Stimulated activated CD8-positive, alpha-beta memory T cell treated with anti-CD3 and anti-CD28 coated beads, Interleukin-2, amount 100 ng/mL, for 1 hour (primary cell): ENCODE measurements around the gene EEF1G.
A peak's percentile ranks its signal among the peaks of the same experiment; 100 is the strongest.
"Not testable (repeated sequence)": the region's sequence is repeated elsewhere in the genome, so short reads cannot be mapped to it uniquely, and the experiment has no call there.

ENCODE experiments used
- DNase-seq, 2 donors: peaks; one replicate each; pipeline ENCODE4 v3.0.0-alpha.2; 2020; ENCODE audit warnings: low read depth in 2 of 2

The EEF1G gene

DNA sequence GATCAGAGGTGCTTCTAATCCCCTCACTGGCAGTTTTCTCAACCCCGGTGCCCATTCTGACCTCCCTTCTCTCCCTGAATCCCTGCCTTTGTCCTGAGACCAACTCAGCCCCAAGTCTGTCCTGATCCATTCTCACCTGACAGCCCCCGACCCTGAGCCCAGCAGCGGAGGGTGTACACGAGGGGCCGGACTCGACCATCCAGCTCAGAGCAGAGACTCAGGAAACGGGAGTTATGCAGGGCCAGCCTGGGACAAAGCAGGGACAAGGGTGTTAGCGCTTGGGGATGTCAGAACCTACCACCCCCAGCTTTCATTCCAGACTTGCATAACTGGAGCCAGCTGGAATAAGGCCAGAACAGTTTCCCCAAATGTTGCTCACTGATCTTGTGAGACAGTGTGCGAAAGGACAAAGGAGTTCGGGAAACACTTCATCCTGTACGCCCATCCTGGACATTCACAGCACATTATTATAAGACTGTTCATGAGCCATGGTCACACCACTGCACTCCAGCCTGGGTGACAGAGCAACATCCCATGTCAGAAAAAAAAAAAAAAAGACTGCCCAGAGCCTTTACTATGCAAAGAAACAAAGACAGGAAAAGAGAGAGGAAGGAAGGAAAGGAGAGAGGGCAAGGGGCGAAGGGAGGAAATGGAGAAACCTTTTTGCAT lies 3.5 kb upstream of the EEF1G start:
- DNase-seq: no peak

DNA sequence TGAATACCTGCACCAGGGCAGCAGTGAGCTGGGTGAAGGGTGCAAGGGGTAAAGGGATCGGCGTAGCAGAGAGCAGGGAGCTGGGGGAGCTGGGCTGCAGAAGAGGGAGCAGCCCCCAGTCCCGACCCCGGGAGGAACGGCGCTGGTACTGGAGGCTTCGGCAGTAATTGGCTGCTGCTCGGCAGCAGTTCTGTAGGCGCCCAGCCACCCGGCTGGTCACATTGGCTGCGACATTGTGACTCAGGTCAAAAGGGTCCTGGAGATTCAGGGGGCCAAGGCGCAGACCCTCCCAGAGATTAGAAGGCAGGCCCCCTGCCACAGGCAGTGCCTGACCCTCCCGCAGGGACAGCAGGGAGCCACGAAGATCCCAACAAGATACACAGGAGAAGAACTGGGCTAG lies 2.1 kb upstream of the EEF1G start:
- no peak for DNase-seq

DNA sequence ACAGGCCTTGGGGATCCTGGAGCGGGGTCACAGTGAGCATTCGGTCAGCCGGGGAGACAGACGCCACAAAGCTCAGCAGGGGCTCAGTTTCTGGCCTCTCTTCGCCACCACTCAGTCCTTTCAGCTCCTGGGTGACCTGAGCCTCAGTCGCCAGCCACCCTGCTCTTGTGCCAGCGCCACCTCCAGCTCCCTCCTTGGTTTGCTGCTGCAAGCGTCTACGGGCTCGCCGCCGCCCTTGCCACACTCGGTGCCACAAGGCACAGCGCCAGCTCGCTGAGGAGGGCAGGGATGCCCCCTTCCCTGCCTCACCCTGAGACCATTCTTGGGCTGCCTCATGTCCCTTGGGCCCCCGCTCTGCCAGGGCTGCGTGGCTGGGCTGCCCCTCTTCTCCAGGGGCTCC lies 1.5 kb upstream of the EEF1G start:
- DNase-seq: no peak

DNA sequence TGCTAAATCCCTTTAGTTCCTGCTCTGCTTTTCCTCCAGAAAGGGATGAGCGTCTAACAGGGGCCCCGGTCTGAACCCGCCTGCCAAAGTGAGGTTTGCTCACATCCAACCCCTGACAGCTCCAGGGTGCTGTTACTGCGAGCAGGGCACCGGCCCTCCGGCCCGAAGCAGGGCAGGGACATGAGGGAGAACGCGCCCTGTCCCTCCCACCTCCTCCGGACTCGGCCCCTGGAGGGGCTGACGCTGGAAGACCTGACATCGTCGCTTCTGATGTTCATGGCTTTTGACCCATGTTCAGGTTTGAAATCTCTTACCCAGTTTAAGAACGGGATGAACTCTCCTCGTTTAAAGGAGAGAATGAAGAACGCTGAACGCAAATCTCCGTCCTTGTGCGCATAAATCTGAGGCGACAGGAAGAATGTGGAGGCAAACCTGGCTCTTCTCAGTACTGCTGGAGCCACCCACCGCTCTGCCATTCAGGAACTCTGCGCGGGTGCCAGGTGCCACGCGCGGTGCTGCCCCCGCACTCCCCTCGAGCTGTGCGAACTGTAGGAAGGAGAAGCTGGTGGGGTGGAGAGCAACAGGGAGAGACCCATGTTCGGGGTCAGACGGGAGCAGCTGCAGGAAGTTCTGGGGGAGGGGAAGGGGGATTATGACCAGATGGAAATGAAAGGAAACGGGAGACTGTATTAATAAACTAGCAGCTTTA lies 826 bp upstream of the EEF1G start:
- DNase-seq: no peak

DNA sequence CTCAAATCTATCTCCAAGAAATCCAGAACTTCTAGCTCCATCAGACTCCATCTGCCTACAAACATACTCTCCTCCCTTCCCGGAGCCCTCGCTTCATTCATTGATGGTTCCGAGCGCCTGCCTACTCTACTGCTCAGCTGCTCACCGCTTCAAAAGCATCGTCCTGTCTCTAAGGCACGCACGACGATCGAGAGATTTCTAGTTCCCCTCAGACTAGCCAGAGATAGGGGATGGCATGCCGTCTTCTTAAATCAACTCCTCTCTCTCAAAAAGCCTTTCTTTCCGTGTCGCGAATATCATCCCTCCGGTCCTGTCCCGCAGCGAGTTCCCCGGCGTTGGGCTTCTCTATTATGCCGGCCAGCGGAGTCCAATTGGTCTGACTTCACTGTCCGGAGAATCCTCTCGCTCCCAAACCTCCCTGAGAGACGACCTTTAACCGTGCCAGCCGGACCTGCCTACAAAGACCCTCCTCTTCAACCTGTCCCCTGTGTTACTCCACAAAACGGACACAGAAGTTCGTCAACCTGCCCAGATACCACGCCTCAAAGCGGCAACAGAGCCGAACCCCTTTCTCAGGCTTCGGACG lies 592 bp downstream of the EEF1G start:
- no peak for DNase-seq

DNA sequence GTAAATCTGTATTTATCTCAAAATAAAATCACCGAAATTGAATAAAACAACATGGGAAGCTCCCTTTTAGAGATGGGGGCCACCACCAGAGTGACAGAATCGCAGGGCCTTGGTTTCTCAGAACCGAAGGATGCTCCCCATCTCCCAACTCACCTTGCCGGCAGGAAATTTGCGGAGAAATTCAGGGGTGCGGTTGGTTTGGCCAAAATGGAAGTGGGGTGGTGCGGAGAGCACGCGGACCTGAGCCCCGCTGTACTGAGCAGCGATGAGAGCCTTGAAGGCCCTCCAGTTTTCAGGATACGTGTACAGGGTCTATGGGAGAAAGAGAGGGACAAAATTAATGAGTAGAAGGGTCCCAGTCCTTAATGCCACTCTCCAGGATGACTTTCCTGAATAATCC lies 1.3 kb downstream of the EEF1G start:
- DNase-seq: no peak

DNA sequence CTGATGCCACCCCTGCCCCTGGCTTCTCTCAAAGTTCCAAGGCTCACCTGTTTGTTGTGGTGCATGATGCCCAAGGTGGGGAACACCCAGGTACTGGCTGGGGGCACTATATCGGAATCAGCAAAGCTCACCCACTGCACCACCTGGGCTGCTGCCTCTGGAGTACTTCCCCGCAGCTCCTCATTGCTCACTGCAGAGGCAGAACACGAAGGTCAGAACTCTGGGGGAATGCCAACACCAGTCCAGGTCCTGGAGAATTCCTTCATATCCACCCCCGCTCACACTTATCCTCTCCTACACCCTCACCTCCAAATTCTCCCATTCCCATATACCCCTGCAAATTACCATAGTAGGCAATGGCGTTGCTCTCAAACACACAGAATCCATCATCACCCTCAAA lies 2.2 kb downstream of the EEF1G start:
- not testable (repeated sequence) for DNase-seq

DNA sequence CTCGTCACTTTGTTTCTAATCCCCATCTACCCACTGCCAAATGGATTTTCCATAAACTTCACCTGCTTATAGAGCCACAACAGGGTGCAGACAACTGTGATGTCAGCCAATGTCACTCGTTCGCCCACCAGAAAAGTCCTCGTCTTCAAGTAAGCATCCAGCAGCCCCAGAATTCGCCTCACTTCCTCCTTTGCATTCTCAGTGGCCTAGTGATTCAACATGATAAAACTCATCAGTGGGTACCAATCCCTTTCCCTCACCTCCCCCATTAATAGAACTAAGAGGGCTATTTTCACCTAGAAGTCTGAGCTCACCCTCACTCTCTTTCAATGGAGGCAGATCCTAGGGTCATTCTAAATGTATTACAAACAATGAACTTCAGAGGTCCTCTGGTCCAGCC lies 2.8 kb downstream of the EEF1G start:
- DNase-seq: not testable (repeated sequence)

DNA sequence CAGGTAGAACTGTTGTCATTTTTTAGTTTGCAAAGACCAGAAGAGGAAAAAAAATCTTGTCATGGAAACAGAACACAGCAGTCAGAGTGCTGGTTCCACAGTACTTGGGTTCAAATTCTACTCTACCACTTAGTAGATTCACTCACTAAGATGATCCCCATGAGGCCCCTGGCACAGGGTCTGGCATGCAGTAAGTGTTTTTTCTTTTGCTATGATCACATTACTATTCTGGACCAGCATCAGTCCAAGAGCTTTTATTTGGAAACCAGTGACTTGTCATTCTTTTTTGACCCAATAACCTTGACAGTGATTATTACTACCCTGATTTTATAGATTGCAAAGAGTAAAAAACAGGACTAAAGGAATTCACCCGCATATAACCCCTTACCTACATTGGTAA lies 4.1 kb downstream of the EEF1G start:
- DNase-seq: no peak

DNA sequence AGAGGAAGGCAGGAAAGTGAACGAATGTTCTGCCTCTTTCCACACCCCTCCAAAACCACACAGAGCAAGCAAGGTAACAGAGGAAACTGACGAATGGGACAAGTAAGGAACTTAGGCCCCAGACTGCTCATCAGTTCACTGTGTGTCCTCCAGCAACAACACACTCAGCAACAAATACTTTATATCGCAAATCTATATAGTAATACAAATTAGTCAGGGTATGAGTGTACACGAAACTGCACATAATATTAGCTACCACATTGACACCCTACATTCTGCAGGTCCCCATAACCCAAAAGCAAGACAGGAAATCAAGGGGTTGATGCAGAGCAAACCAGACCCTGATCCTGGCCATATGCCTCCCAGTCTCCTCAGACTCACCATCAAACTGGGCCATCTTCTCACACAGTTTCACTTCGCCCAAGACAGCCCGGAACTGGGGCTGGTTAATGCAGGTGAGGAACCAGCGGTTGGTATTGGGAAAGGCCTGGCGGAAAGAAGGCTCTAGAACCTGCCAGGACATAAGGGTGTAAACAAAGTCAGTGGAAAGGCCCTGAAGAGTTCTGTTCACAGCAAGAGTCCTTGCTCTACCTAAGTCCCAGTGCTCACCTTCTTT lies 6.6 kb downstream of the EEF1G start:
- no peak for DNase-seq

DNA sequence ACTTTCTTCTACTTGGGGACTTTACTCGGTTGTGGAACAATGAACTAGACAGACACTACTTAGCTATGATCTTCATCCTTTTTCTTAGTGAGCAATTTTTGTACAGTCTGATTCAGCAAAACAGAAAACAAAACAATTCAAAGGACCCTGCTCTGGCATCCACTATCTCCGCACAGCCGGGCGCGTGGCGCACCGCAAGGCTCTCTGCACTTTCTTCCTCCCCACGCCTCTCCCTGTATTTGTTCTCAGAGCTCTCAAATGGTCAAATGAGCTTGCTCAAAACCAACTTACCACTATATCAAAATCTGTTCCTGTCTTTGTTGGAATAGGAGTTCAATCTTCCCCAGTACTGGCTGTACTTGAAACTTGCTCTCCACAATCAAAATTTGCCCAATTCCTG lies 7.4 kb downstream of the EEF1G start:
- no peak for DNase-seq

DNA sequence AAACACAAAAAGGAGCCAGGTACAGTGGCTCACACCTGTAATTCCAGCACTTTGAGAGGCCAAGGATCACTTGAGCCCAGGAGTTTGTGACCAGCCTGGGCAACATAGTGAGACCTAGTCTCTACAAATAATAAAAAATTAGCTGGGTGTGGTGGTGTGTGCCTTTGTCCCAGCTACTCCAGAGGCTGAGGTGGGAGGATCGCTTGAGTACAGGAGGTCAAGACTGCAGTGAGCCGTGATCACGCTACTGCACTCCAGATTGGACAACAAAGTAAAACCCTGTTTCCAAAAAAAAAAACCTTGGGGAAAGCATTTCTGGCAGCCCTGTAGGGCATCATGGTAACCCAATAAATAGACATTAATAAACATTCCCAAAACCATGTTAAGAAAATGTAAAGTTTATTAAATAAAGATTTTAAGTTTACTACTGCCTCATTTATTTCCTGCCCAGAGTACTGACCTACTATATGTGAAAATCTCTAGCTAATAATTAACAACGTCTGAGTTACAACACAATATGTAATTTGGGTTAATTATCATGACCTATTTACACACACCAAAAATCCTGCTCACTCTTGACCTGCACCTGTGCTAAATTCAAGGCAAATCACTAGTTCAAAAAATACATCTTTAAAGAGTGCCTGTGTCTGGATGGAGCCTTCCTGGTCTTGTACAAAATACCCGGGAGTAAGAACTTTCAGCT lies 8.4 kb downstream of the EEF1G start:
- DNase-seq: no peak

DNA sequence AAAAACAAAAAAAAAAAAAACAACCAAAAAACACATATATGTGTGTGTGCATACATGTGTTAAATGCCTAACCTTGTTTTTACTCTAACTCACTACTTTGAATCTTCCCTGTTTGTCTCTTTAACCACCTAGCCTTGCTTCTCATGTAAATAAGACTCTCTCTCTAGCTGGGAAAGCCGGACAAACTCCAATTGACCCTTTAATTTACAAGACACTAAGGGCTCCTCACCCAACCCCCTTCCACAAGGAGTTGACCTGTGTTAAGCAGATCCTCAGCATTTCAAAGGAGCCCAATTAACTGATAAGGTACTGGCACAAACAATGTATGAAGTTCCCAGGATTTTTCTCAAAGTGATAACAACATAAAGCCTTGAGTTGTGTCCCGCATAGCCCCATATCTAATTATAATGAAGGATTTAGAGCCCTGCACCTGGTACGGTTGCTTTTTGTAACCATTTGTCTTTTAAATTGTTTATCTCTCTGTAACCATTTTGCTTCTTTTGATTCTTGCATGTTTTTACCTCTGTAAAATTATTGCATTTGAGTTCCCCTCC lies 11.9 kb downstream of the EEF1G start:
- not testable (repeated sequence) for DNase-seq

DNA sequence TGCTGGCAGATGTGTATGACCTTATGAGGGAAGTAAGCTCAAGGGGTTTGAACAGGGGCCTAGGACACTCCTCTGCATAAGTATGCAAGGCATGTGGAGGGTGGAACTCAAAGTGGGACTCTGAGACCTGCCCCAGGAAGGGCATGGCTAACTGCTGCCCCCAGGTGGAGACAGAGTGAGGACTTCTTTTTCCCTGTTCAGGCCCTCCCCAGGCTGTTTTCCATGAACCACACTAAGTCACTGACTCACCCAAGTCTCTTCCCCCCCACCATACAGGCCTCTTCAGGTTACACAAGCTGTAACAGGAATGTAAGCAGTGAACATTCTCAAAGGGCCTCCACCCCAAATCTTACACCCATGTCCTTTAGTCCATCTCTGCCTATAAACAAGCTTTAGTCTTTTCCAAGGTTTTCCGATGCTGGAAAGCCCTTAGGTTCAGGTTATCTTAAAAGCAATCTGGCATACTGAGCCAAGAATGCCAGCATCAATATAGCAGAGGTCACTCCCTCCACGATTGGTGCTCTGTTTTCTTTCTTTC lies 13.1 kb downstream of the EEF1G start:
- peak; percentile 65 to 77 for DNase-seq

DNA sequence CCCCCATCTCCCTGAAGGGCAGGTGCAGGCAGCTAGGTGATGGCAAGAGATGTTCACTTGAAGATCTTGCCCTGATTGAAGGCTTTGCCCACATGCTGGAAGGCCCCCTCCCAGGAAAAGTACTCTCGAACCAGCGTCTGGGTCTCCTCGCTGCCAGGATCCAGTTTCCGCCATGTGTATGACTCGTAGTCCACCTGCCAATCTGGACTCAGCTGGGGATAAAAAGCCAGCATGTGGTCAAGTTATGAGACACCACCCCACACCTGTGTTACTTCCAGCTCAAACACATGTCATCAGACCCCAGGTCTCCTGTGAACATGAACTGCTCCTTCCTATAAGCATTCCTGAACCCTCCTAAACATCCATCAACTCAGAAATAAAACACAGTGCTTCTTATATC lies 14.1 kb downstream of the EEF1G start:
- DNase-seq: not testable (repeated sequence)

DNA sequence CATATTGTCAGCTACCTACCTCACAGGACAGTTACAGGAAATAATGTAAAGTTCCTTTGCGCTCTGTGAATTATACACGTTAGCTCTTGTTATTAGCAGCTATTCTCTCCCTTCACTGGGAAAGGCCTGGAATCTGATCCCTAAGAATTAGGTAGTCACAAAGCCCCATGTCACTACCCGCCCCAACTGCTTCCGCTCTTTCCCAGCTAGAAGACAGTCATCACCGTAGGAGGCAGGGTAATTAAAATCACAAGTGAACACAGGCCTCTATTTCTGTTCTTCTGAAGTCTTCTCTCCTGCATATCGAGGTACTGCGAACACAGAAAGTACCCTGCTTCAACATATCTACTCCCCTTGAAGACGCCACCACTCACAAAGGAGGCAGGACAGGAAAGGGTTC lies 14.5 kb downstream of the EEF1G start:
- no peak for DNase-seq

DNA sequence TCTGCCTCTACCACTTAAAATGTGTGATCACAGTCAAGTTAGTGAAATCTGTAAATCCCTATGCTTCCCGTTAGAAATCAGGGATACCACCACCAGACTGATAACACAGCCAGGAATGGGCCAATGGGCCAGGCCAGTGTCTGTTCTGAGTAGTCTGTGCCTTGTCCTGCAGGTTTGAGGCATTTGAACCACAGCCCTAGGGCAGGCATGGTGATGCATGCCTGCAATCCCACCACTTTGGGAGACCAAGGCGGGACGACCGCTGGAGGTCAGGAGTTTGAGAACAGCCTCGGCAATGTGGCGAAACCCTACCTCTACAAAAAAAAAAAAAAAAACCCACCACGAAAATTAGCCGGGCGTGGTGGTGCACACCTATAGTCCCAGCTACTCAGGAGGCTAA lies 15.0 kb downstream of the EEF1G start:
- DNase-seq: no peak

DNA sequence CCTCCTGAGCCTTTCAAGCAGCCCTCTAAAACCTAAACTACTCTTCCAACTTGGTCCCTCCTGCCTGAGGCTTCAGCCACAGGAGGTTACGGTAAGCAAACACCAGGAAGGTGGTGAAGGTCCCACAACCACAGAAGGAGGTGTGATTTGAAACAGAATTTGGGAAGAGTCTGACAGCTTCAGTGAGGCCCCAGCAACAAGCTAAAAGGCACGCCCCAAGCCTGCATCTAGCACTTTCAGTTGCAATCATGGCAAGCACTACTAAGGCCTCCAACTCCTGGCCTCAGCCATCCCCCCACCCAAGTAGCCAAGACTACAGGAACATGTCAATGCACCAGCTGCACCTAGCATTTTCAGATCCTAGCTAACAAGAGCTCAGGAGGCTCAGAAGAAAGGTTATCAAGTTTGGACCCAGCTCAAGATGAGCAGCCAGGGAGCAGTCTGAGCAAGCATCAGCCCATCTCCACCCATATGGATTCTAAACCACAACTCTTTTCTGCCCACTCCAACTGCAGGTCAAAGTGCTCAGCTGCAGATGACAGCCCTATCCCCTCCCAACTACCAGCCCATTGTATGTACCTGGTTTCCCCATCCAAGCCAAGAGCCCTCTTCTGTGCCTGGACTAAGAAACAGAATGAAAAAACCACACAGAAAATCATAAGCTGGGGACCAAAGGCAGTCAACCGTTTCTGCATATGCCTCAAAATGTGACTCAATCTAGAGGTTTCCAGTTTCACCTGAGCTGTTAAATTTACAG lies 16.6 kb downstream of the EEF1G start:
- DNase-seq: no peak

DNA sequence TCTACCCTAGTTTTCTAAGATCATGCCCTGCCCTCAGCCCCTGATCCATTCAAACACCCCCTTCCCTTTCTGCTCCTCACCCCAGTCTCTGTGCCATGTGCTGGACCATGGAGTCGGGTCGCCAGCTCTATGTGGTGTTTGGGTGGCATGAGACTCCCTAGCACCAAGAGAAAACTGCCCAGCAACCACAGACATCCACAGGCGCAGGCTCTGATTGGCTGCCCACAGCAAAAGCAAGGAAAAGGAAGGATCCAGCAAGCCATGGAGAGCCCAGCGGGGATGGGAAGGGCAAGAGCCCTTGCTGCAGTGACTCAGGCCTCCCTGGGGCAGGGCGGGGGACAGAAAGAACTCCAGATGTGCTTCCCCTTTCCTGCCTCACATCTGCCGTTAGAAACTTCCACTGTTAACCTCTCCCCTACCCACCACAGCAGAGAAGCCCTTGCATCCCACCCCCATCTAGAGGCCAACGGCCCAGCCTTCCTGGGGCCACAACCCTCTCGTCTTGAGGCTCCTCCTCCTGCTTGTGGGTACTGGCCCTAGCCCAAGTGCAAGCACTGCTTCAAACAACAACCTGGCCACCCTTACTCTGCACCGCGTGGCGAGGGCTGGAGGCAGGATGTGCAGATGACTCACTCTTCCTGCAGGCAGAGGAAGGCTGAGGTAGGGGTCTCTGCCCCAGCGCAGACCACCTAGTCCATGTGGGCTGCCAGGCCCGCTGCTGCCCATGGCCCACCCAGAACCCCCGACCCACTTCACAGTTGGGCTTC lies 17.4 kb downstream of the EEF1G start:
- peak; percentile 57 to 62 for DNase-seq

DNA sequence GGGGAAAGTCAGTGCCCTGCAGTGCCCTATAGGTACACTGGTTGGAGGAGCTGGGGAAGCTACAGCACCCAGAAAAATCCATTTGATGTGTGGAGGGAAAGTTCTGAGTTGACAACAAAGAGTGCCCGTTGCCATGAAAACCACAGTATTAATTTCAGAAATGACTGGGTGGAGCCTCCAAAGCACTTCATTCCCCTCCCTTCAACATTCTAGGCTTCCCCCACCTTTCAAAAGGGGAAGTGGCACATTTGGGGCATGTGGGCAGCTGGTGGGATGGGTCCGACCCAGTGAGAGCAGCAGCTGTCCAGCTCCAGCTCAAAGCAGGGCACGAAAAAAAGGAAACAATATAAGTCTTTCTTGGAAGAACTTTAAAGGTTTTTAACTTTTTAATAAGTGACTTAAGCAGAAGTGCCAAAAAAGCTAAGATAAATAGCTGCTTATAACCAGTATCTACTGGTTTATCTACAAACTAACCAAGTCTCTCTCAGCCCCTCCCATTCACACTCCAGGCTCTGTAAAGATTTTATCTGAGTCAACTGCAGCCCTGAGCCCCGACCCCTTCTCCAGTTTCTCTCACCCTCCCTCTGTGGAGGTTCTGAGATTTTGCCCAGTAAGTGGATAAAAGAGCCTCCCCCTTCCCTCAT lies 18.1 kb downstream of the EEF1G start:
- no peak for DNase-seq
